Measurements from ENCODE around the gene TEX29.

Gene TEX29

GRCh38 chr13:111298214-111298975 lies 22.0 kb upstream of the TEX29 start:
- H3K4me2 ChIP-seq (ENCODE audit: low read depth, low read length, poor library complexity, severe bottlenecking), result no peak overlapping the region
- no peak overlapping the region for H2AFZ ChIP-seq (ENCODE audit: low read length)
- H3K36me3 ChIP-seq (ENCODE audit: insufficient read depth, low read length), result peaks cover 69% of the 10 kb centered on the region
- H3K27me3 ChIP-seq (ENCODE audit: insufficient read depth, low read length, poor library complexity, severe bottlenecking), result no peaks in the 10 kb centered on the region
- no peaks in the 10 kb centered on the region for H3K9me3 ChIP-seq (ENCODE audit: insufficient read depth, low read depth, low read length)
- TF ChIP-seq EZH2phosphoT487 (IDR thresholded peaks at IDR 0.05; ENCODE audit: borderline replicate concordance) (no peak), CTCF (conservative IDR thresholded peaks at IDR 0.05; ENCODE audit: low read length) (no peak)
- no peak overlapping the region for H3K9ac ChIP-seq (ENCODE audit: low read depth, low read length, poor library complexity, severe bottlenecking)
- no peaks in the 10 kb centered on the region for H3K79me2 ChIP-seq (ENCODE audit: insufficient read depth, low read length)
- peaks cover 35% of the 10 kb centered on the region for H4K20me1 ChIP-seq (ENCODE audit: insufficient read depth, low read length, poor library complexity, severe bottlenecking)
- peaks cover 11% of the 10 kb centered on the region for H3K4me1 ChIP-seq (ENCODE audit: insufficient read depth, low read length, poor library complexity, severe bottlenecking)
- no peak overlapping the region for H3K4me3 ChIP-seq (ENCODE audit: low read length, poor library complexity, severe bottlenecking)
- H3F3A ChIP-seq (ENCODE audit: low read depth), result no peaks in the 10 kb centered on the region
- H3K9me2 ChIP-seq (replicated peaks; ENCODE audit: low read depth, low read length), result no peaks in the 10 kb centered on the region

- no peak overlapping the region for H3K9ac ChIP-seq (ENCODE audit: low read depth, low read length, poor library complexity, severe bottlenecking)
- H3K4me2 ChIP-seq (ENCODE audit: low read depth, low read length, poor library complexity, severe bottlenecking), result no peak overlapping the region
- H3F3A ChIP-seq (ENCODE audit: low read depth), result no peaks in the 10 kb centered on the region
- H3K79me2 ChIP-seq (ENCODE audit: insufficient read depth, low read length), result no peaks in the 10 kb centered on the region
- H3K36me3 ChIP-seq (ENCODE audit: insufficient read depth, low read length), result peaks cover 90% of the 10 kb centered on the region
- H3K27me3 ChIP-seq (ENCODE audit: insufficient read depth, low read length, poor library complexity, severe bottlenecking), result no peaks in the 10 kb centered on the region
- no peaks in the 10 kb centered on the region for H3K9me2 ChIP-seq (replicated peaks; ENCODE audit: low read depth, low read length)
- H4K20me1 ChIP-seq (ENCODE audit: insufficient read depth, low read length, poor library complexity, severe bottlenecking), result peaks cover 13% of the 10 kb centered on the region
- no peak overlapping the region for H2AFZ ChIP-seq (ENCODE audit: low read length)
- H3K4me3 ChIP-seq (ENCODE audit: low read length, poor library complexity, severe bottlenecking), result no peak overlapping the region
- no peak for TF ChIP-seq EZH2phosphoT487 (IDR thresholded peaks at IDR 0.05; ENCODE audit: borderline replicate concordance)
- TF ChIP-seq CTCF (conservative IDR thresholded peaks at IDR 0.05; ENCODE audit: low read length), result no peak
- no peaks in the 10 kb centered on the region for H3K9me3 ChIP-seq (ENCODE audit: insufficient read depth, low read depth, low read length)
- H3K4me1 ChIP-seq (ENCODE audit: insufficient read depth, low read length, poor library complexity, severe bottlenecking), result no peaks in the 10 kb centered on the region
Observed at GRCh38 chr13:111302045-111302726, 18.3 kb upstream of the TEX29 start.

DNA sequence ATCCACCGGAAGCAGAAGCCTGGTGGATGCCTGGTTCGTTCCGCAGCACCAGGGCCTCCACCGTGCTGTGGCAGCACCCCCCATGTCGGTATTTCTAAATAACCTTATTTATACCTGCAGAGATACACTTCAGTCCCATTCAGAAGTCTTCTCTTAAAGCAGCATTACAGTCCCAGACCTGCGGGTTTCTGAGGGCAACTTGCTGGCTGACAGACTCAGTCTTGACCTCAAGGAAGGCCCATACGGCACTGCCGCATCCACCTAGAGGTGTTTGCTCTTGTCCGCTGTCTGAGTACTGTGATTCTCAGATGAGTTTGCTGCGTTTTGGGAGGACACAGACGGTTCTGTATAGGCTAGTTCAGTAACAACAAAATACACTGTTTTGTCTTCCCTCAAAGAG lies 16.9 kb upstream of the TEX29 start:
- Histone ChIP-seq H3K27me3 (ENCODE audit: insufficient read depth, low read length, poor library complexity, severe bottlenecking) (no peaks in the 10 kb centered on the region), H3K4me2 (ENCODE audit: low read depth, low read length, poor library complexity, severe bottlenecking) (no peak overlapping the region), H3K9ac (ENCODE audit: low read depth, low read length, poor library complexity, severe bottlenecking) (no peak overlapping the region), H3K36me3 (ENCODE audit: insufficient read depth, low read length) (peaks cover 83% of the 10 kb centered on the region), H3K9me3 (ENCODE audit: insufficient read depth, low read depth, low read length) (no peaks in the 10 kb centered on the region), H3K9me2 (replicated peaks; ENCODE audit: low read depth, low read length) (no peaks in the 10 kb centered on the region), H3K79me2 (ENCODE audit: insufficient read depth, low read length) (no peaks in the 10 kb centered on the region), H3K4me3 (ENCODE audit: low read length, poor library complexity, severe bottlenecking) (no peak overlapping the region), H3F3A (ENCODE audit: low read depth) (no peaks in the 10 kb centered on the region), H2AFZ (ENCODE audit: low read length) (no peak overlapping the region), H4K20me1 (ENCODE audit: insufficient read depth, low read length, poor library complexity, severe bottlenecking) (peaks cover 4% of the 10 kb centered on the region), H3K4me1 (ENCODE audit: insufficient read depth, low read length, poor library complexity, severe bottlenecking) (no peaks in the 10 kb centered on the region)
- TF ChIP-seq EZH2phosphoT487 (IDR thresholded peaks at IDR 0.05; ENCODE audit: borderline replicate concordance), result no peak
- TF ChIP-seq CTCF (conservative IDR thresholded peaks at IDR 0.05; ENCODE audit: low read length), result no peak
